Measurements from ENCODE around the gene UBE2J2. TPM values are rescaled to one million over a fixed set of nuclear protein-coding genes. Genes with fewer than 3 reads are reported as not detected.

UBE2J2 gene
- total RNA-seq, 4 donors from 2014 or later: 30.2 to 70.0 (median 60.0) TPM

DNA sequence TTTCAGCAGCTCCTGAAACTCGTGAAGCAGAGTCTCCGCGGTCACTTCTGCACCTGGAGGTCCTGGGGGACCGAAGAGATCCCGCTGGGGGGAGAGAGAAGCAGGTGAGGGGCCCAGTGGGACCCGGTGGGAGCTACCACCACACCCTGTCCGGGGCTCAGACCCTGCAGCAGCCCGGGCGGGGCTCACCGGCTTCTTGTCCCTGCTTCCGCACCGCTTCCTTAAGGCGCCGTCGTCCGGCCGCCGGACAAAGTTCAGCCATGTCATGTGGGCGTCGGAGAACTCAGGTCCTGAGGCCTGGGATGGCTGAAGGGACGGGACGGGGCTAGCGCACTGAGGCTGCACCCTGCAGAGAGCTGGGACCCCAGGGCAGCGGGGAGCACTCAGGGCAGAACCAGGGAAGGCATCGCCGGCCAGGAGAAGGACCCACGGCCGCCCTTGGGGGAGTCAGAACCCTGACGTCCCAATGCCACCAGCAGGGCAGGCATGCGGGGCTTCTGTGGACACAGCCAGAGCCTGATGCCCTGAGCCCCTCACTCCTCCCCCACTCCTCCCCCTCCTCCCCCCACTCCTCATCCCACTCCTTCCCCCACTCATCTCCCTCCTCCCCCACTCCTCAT is 29.4 kb downstream of the UBE2J2 start:
- H3K36me3 ChIP-seq: no peaks in the 10 kb centered on the region
- no peak for DNase-seq (ENCODE audit: low spot score in 2 of 2)
- peaks cover 33% of the 10 kb centered on the region for H3K4me1 ChIP-seq
- 81% methylated on average over 26 of the region's 30 CpGs for WGBS
- no peak overlapping the region for H3K4me3 ChIP-seq
- H3K9me3 ChIP-seq: no peaks in the 10 kb centered on the region
- H3K27me3 ChIP-seq: peaks cover 34% of the 10 kb centered on the region
- no peak overlapping the region for H3K27ac ChIP-seq
- TF ChIP-seq POLR2AphosphoS5 (IDR thresholded peaks at IDR 0.05): no peak
- TF ChIP-seq, protein P1, sequence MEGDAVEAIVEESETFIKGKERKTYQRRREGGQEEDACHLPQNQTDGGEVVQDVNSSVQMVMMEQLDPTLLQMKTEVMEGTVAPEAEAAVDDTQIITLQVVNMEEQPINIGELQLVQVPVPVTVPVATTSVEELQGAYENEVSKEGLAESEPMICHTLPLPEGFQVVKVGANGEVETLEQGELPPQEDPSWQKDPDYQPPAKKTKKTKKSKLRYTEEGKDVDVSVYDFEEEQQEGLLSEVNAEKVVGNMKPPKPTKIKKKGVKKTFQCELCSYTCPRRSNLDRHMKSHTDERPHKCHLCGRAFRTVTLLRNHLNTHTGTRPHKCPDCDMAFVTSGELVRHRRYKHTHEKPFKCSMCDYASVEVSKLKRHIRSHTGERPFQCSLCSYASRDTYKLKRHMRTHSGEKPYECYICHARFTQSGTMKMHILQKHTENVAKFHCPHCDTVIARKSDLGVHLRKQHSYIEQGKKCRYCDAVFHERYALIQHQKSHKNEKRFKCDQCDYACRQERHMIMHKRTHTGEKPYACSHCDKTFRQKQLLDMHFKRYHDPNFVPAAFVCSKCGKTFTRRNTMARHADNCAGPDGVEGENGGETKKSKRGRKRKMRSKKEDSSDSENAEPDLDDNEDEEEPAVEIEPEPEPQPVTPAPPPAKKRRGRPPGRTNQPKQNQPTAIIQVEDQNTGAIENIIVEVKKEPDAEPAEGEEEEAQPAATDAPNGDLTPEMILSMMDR (IDR thresholded peaks at IDR 0.05): no peak
- no peak for TF ChIP-seq EP300 (IDR thresholded peaks at IDR 0.05)
- TF ChIP-seq POLR2A (IDR thresholded peaks at IDR 0.05): no peak

DNA sequence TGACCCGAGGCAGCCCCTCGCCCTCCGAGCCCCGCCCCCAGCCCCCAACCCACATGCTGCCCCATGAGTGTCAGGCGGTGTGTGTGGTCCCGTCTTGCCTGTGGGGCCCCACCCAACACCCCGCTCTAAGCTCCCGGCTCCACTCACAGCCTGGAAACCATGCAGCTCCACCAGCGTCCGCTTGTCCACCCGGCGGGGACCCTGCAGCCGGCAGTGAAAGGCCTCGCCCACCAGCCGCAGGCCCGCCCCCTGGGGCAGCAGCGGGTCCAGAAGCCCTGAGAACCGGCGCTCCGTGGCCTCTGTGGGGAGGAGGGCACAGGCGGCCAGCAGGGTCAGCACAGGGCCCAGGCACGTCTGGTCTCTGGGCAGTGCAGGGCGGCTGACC is 29.9 kb downstream of the UBE2J2 start:
- no peak overlapping the region for H3K4me3 ChIP-seq
- no peaks in the 10 kb centered on the region for H3K9me3 ChIP-seq
- no peaks in the 10 kb centered on the region for H3K36me3 ChIP-seq
- no peak for TF ChIP-seq POLR2A (IDR thresholded peaks at IDR 0.05)
- TF ChIP-seq, protein P1 (IDR thresholded peaks at IDR 0.05): no peak
- no peak for TF ChIP-seq POLR2AphosphoS5 (IDR thresholded peaks at IDR 0.05)
- TF ChIP-seq EP300 (IDR thresholded peaks at IDR 0.05): no peak
- no peak for DNase-seq (ENCODE audit: low spot score in 2 of 2)
- H3K27me3 ChIP-seq: peaks cover 38% of the 10 kb centered on the region
- WGBS: 61% methylated on average over 13 of the region's 23 CpGs
- H3K4me1 ChIP-seq: peaks cover 38% of the 10 kb centered on the region
- no peak overlapping the region for H3K27ac ChIP-seq

DNA sequence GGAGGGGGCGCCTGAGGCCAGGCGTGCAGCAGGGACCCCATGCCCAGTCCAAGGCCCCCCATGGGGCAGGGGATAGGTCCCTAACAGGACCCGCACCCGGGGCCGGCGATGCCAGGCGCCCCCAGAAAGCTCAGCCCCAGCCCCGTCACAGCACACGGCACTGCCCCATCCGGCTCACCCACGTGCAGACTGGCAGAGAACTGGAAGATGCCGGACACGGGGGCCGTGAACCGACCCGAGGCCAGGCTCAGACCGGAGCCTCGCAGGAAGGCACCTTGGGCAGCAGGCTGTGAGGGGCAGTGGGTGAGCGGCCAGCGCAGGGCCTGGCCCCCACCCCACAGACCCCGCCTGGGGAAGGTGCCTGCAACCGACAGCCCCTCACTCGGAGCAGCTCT is 30.4 kb downstream of the UBE2J2 start:
- Histone ChIP-seq H3K27ac (no peak overlapping the region), H3K27me3 (peaks cover 38% of the 10 kb centered on the region), H3K4me3 (no peak overlapping the region), H3K4me1 (peaks cover 43% of the 10 kb centered on the region), H3K36me3 (no peaks in the 10 kb centered on the region), H3K9me3 (no peaks in the 10 kb centered on the region)
- TF ChIP-seq, protein P1 (IDR thresholded peaks at IDR 0.05): no peak
- TF ChIP-seq POLR2AphosphoS5 (IDR thresholded peaks at IDR 0.05) (no peak), EP300 (IDR thresholded peaks at IDR 0.05) (no peak), POLR2A (IDR thresholded peaks at IDR 0.05) (no peak)
- WGBS: no CpG with 5 or more reads among the region's 23 CpGs
- DNase-seq (ENCODE audit: low spot score in 2 of 2): no peak

DNA sequence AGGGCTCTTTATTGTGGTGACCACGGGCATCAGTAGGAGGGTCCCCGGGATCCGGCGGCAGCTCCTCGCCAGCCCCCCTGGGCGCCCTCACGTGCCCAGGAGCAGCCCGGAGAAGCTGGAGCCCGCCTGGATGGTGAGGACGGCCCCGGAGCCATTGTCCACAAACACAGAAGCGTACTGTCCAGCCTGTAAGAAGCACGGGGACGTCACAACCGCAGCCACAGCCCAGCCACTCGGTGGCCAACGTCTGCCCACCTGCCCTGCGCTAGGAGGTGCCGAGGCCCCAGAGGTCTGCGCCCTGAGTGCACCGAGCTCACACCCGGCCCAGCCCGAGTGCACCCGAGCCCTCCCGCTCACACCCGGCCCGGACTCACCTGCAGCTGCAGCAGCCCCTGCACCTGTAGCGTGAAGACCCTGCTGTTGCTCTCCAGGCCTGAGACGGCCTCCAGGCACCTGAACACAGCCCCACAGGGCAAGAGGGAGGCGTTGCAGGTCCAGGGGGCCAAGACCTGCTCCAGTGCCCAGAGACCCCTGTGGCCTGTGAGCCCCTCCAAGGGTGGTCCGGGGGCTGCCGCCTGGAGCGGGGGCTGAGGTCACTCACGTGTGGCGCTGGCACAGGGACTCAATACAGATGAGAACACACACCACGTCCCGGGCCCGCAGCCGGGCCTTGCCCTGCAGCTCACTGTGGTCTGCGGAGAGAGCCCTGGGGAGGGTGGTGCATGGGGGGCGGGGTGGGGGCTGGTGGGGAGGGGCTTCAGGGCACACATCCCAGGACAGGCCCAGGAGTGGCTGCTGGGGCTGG is 31.0 kb downstream of the UBE2J2 start:
- H3K4me3 ChIP-seq: no peak overlapping the region
- no peaks in the 10 kb centered on the region for H3K9me3 ChIP-seq
- H3K27ac ChIP-seq: no peak overlapping the region
- peaks cover 33% of the 10 kb centered on the region for H3K27me3 ChIP-seq
- no peak for DNase-seq (ENCODE audit: low spot score in 2 of 2)
- WGBS: 91% methylated on average over 9 of the region's 41 CpGs
- no peaks in the 10 kb centered on the region for H3K36me3 ChIP-seq
- peaks cover 49% of the 10 kb centered on the region for H3K4me1 ChIP-seq
- TF ChIP-seq POLR2A (IDR thresholded peaks at IDR 0.05) (no peak), POLR2AphosphoS5 (IDR thresholded peaks at IDR 0.05) (no peak), EP300 (IDR thresholded peaks at IDR 0.05) (no peak)
- TF ChIP-seq, protein P1 (IDR thresholded peaks at IDR 0.05): no peak

DNA sequence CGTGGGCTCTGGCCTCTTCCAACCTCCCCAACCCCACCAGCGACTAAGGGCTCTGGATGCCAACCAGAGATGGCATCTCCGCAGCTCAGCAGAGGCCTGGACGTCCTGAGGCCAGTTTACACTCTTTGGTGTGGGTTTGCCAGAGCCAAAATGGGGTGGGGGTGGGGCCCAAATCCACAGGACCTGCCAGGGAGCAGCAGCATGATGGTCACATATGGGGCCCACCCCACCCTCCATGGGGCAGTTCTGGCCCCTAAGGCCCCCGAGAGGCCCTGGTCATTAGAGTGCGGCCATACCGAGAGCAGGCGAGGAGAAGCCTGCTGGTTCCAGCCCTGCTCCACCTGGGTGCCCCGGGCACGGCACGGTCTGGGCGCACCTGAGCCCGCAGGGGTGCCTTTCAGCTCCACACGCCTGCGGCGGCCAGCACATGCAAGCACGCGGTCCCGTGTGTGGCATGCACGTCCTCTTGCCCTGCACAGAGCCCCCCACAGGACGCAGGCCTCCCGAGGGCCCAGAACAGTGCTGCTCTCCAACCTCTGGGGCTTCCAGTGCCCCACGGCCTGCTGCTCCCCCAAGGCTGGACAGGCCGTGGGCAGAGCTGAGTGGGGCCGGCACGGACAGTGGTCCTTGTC is 31.9 kb downstream of the UBE2J2 start:
- peaks cover 23% of the 10 kb centered on the region for H3K27me3 ChIP-seq

More for the DNA sequence above, 31.9 kb downstream of the UBE2J2 start:
- H3K27ac ChIP-seq: no peak overlapping the region
- H3K4me1 ChIP-seq: peaks cover 53% of the 10 kb centered on the region
- TF ChIP-seq, protein P1 (IDR thresholded peaks at IDR 0.05): no peak
- TF ChIP-seq EP300 (IDR thresholded peaks at IDR 0.05) (no peak), POLR2A (IDR thresholded peaks at IDR 0.05) (no peak), POLR2AphosphoS5 (IDR thresholded peaks at IDR 0.05) (no peak)
- no peaks in the 10 kb centered on the region for H3K9me3 ChIP-seq
- H3K4me3 ChIP-seq: no peak overlapping the region
- no peaks in the 10 kb centered on the region for H3K36me3 ChIP-seq
- DNase-seq (ENCODE audit: low spot score in 2 of 2): no peak
- WGBS: 80% methylated on average over 7 of the region's 26 CpGs

All from suprapubic skin (tissue), 4 donors.